ENCODE data around the gene TBC1D5.
"Not testable (repeated sequence)": the region's sequence is repeated elsewhere in the genome, so short reads cannot be mapped to it uniquely, and the experiment has no call there.

TBC1D5 gene

DNA sequence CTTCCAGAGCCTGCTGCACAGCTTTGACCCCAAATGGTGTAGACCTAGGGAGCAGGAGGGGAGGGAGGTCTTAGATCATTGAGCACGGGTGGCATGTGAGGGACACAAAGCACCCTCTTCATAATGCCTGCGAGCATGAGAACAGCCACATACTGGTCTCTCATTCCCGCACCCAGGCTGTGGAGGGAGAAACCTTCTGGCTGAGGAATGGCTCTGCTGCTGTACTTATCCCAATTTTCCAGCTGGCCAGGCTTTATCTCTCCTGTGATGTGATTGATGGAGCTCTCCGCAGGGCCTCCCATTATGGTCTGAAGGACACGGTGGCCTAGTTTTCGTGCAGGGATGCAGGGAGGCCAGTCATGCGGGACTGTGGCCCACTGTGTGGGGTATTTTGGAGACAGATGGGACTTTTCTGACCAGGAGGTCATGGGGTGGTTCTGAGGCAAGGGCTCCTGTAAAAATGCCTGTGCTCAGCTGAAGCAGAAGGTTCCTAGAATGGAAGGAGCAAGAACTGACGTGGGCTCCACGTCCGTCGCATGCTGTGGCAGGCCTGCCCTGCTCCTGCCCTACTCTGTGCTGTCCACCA is 606.2 kb downstream of the TBC1D5 start:
- no peaks in the 10 kb centered on the region for H3K36me3 Mint-ChIP-seq (ENCODE audit: low read depth)
- no peaks in the 10 kb centered on the region for H3K9me3 Mint-ChIP-seq
- DNase-seq = no peak
- H3K4me3 Mint-ChIP-seq = no peak overlapping the region
- H3K27ac Mint-ChIP-seq = no peak overlapping the region
- no peaks in the 10 kb centered on the region for H3K4me1 Mint-ChIP-seq (ENCODE audit: low read depth)
- H3K27me3 Mint-ChIP-seq = no peaks in the 10 kb centered on the region

DNA sequence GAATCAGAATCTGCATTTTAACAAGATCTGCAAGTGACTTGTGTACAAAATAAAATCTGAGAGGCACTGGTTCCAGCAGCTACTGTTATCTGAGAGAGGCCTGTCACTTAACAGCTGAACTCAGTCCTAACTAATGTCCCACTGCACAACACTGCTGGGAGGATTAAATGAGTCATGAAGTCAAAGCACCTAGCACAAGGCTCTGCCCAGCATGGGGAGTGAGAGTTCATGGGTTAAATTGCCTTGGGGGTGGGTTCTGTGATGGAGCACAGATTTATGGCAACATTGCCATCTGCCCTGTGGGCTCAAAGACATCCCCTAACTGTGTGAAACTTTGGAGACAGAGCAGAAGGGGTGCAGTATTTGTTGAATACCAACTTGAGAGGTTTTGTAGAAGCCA is 606.7 kb downstream of the TBC1D5 start:
- Mint-ChIP-seq H3K27ac (no peak overlapping the region), H3K27me3 (no peaks in the 10 kb centered on the region), H3K4me1 (ENCODE audit: low read depth) (no peaks in the 10 kb centered on the region), H3K9me3 (no peaks in the 10 kb centered on the region), H3K36me3 (ENCODE audit: low read depth) (no peaks in the 10 kb centered on the region), H3K4me3 (no peak overlapping the region)
- no peak for DNase-seq

DNA sequence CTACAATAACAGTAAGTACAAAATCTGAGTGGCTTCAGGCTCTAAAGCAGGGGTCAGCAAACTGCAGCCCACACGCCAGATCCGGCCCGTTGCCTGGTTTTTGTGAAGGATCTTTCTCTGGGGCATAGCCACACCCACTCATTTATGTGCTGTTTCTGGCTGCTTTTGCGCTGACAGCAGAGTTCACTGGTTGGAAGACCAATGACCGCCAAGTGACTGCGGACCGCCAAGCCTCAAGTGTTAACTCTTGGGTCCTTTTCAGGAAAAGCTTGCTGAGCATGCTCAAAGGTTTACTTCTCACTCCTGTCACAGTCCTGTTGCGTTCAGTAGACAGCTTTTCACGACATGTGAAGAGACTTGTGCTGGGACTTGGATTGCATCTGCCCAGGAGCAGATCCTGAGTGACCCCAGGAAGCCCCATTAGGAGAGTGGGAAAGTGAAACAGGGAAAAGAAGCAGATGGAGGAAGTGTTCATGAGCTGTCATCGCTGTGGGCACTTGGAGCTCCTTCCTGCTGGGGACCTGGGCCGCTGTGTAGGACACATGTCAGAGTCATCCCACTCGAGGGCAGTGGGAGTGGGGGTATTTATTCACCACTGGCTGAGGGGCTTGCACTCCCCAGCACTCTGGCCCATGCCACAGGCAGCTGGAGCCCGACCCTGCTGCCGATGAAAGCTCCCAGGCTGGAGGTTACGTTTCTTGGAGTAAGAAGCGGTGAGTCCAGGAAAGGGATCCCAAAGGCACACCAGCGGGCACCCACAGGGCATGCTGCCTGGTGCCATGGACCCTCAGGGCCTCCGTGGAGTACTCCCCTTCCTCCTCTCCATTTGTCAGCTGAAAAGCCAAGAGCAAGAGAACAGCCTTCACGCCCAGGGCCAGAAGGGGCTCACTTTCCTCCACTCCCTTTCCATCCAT is 608.5 kb downstream of the TBC1D5 start:
- DNase-seq = no peak
- Mint-ChIP-seq H3K27me3 (no peaks in the 10 kb centered on the region), H3K9me3 (peaks cover 6% of the 10 kb centered on the region), H3K4me1 (ENCODE audit: low read depth) (no peaks in the 10 kb centered on the region), H3K4me3 (no peak overlapping the region), H3K27ac (no peak overlapping the region), H3K36me3 (ENCODE audit: low read depth) (no peaks in the 10 kb centered on the region)

DNA sequence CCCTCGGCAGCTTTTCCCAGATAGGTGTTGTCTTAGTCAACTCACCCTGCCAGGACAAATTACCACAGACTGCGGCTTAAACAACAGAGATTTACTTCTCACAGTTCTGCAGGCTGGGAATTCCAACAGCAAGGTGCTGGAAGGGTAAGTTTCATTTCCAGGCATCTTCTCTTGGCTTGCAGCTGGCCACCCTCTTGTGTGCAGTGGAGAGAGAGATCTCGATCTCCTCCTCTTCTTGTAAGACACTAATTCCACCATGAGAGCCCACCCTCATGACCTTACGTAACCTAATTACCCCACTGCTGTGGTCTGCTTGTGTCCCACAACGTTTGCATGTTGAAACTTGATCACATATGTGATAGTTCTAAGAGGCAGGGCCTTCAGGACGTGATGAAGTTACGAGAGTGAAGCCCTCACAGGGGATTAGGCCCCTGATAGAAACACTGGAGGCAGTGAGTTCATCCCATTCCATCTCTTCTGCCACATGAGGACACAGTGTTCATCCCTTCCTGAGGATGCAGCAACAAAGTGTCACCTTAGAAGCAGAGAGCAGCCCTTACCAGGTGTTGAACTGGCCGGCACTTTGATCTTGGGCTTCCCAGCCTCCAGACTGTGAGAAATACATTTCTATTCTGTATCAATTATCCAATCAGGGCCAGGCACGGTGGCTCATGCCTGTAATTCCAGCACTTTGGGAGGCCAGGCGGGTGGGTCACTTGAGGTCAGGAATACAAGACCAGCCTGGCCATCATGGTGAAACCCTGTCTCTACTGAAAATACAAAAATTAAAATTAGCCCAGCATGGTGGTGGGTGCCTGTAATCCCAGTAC is 609.9 kb downstream of the TBC1D5 start:
- Mint-ChIP-seq H3K4me3 (no peak overlapping the region), H3K27ac (no peak overlapping the region), H3K9me3 (peaks cover 10% of the 10 kb centered on the region), H3K27me3 (no peaks in the 10 kb centered on the region), H3K4me1 (ENCODE audit: low read depth) (no peaks in the 10 kb centered on the region), H3K36me3 (ENCODE audit: low read depth) (no peaks in the 10 kb centered on the region)
- DNase-seq = no peak

DNA sequence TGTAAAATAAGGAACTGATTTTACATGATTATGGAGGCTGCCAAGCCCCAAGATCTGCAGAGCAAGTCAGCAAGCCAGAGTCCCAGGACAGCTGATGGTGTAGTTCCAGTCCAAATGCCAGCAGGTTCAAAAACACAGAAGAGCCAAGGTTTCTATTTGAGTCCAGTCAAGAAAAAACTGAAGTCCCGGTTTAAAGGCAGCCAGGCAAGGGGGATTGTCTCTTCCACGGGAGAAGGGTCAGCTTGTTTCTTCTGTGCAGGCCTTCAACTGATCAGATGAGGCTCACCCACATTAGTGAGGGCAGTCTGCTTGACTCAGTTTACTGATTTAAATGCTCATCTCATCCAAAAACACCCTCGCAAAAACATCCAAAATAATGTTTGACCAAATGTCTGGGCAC is 611.5 kb downstream of the TBC1D5 start:
- peaks cover 13% of the 10 kb centered on the region for H3K9me3 Mint-ChIP-seq
- H3K4me1 Mint-ChIP-seq (ENCODE audit: low read depth) = no peaks in the 10 kb centered on the region
- DNase-seq = no peak
- no peak overlapping the region for H3K27ac Mint-ChIP-seq
- H3K36me3 Mint-ChIP-seq (ENCODE audit: low read depth) = no peaks in the 10 kb centered on the region
- H3K4me3 Mint-ChIP-seq = no peak overlapping the region
- no peaks in the 10 kb centered on the region for H3K27me3 Mint-ChIP-seq

GRCh38 chr3:17129556-17129955 is 612.9 kb downstream of the TBC1D5 start:
- Mint-ChIP-seq H3K4me3 (no peak overlapping the region), H3K27me3 (no peaks in the 10 kb centered on the region), H3K36me3 (ENCODE audit: low read depth) (no peaks in the 10 kb centered on the region), H3K9me3 (peaks cover 13% of the 10 kb centered on the region), H3K4me1 (ENCODE audit: low read depth) (no peaks in the 10 kb centered on the region), H3K27ac (no peak overlapping the region)
- no peak for DNase-seq

GRCh38 chr3:17128671-17129070 is 613.8 kb downstream of the TBC1D5 start:
- not testable (repeated sequence) for DNase-seq; H3K27me3 Mint-ChIP-seq; H3K27ac Mint-ChIP-seq; H3K4me3 Mint-ChIP-seq; H3K36me3 Mint-ChIP-seq (ENCODE audit: low read depth); H3K4me1 Mint-ChIP-seq (ENCODE audit: low read depth)
- peaks cover 13% of the 10 kb centered on the region for H3K9me3 Mint-ChIP-seq

DNA sequence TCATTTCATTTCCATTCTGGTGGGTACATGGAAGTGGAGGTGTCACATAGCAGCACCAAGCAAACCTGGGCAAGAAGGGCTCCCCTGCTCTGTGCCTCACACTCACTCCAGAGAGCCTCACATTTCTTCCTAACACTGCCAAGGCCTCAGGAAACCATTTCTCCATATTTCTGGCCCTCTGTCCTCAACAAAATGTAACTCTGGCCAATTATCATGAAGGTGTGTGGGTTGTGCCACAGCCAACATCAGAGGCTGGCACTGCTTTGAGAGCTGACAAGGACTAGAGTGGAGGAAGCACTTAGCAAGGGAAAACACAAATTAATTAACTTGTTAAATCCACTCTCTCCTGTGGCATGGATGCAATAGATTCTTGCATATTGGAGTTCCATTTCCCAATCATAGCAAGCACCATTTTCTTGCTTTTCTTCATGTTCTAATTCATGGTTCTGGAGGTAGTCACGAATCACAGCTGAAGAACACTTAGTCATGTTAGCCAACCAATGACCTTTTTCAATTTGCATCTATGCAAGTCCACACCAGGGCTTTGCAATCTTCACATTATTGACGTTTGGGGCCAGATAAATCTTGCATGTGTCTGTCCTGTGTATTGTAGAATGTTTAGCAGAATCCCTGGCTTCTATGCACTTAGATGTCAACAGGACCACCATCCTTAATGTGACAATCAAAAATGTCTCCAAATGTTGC is 616.5 kb downstream of the TBC1D5 start:
- DNase-seq = no peak
- H3K4me1 Mint-ChIP-seq (ENCODE audit: low read depth) = no peaks in the 10 kb centered on the region
- H3K27ac Mint-ChIP-seq = no peak overlapping the region
- no peaks in the 10 kb centered on the region for H3K36me3 Mint-ChIP-seq (ENCODE audit: low read depth)
- H3K4me3 Mint-ChIP-seq = no peak overlapping the region
- H3K9me3 Mint-ChIP-seq = peaks cover 18% of the 10 kb centered on the region
- H3K27me3 Mint-ChIP-seq = no peaks in the 10 kb centered on the region

DNA sequence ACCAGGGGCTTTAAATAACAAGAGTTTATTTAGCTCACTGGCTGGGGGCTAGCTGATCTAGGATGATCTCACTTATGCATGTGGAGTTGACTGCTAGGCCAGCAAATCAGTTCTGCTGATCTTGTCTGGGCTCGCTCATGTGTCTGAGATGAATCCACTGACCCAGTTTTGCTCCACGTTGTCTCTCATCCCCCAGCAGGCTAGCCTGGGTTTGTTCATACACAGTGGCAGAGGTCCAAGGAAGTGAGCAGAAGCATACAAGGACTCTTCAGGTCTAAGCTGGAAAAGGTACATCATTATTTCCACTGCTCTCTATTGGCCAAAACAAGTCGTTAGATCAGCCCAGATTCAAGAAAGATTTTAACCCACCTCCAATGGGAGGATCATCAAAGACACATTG is 619.7 kb downstream of the TBC1D5 start:
- no peaks in the 10 kb centered on the region for H3K36me3 Mint-ChIP-seq (ENCODE audit: low read depth)
- H3K4me3 Mint-ChIP-seq = no peak overlapping the region
- DNase-seq = no peak
- H3K27ac Mint-ChIP-seq = no peak overlapping the region
- peaks cover 9% of the 10 kb centered on the region for H3K9me3 Mint-ChIP-seq
- H3K27me3 Mint-ChIP-seq = no peaks in the 10 kb centered on the region
- H3K4me1 Mint-ChIP-seq (ENCODE audit: low read depth) = no peaks in the 10 kb centered on the region

DNA sequence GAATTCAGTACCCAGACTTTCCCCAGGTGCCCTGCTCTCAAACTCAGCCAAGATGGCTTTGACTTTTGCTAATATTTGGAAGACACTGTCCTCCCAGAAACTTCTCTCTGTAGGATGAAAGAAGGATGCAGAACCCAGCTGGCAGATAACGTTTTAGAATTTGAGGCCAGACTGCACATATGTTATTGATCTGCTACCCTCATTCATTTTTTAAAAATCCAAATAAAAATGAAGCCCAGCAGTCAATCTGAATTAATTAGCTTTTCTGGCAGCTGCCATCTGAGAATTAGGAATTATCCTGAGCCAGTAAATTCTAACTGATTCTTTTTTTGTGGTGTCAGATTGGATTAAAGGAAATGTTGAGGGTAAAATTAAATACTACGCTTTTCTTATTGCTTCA is 621.1 kb downstream of the TBC1D5 start:
- DNase-seq = no peak
- Mint-ChIP-seq H3K27me3 (no peaks in the 10 kb centered on the region), H3K4me1 (ENCODE audit: low read depth) (no peaks in the 10 kb centered on the region), H3K36me3 (ENCODE audit: low read depth) (no peaks in the 10 kb centered on the region), H3K4me3 (no peak overlapping the region), H3K27ac (no peak overlapping the region), H3K9me3 (peaks cover 5% of the 10 kb centered on the region)

DNA sequence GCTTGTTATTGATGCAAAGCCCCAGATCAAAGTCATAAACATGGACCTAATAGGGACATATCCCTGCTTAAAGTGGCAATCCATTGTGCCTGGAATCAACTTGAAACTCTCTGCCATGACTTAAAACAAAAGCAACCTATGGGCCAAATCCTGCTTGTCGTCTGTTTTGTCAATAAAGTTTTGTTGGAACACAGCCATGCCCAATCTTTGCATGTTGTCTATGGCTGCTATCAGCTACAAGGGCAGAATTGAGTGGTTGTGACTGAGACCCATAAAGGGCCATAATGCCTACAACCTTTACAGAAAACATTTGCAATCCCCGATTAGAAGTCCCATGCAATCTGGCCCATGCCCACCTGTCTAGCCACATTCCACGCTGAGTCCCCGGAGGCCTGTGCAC is 622.3 kb downstream of the TBC1D5 start:
- Mint-ChIP-seq H3K4me3 (no peak overlapping the region), H3K27me3 (no peaks in the 10 kb centered on the region), H3K27ac (no peak overlapping the region), H3K4me1 (ENCODE audit: low read depth) (no peaks in the 10 kb centered on the region), H3K36me3 (ENCODE audit: low read depth) (no peaks in the 10 kb centered on the region), H3K9me3 (peaks cover 5% of the 10 kb centered on the region)
- no peak for DNase-seq

GRCh38 chr3:17119201-17120072 is 623.0 kb downstream of the TBC1D5 start:
- no peak overlapping the region for H3K27ac Mint-ChIP-seq

DNA sequence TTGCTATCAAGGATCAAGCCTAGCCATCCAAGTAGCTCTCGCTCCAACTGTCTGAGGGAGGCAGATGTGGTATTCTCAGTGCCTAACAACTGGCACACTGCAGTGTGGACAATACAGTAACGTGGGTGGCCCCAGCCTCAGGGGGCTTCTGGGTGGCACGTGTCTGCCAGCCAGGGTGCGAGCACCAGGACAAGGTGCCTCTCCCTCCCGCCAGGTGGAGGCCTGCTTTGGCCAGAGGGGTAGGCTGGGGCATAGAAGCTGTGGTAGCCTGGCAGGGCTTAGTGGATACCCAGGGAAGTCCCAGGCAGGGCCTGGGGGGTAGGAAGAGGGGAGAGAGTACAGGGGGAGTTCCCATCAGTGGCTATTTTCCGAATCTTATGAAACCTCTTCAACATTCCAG is 623.7 kb downstream of the TBC1D5 start:
- no peak overlapping the region for H3K27ac Mint-ChIP-seq
- H3K4me3 Mint-ChIP-seq = no peak overlapping the region
- H3K36me3 Mint-ChIP-seq (ENCODE audit: low read depth) = no peaks in the 10 kb centered on the region
- no peak for DNase-seq
- no peaks in the 10 kb centered on the region for H3K27me3 Mint-ChIP-seq
- no peaks in the 10 kb centered on the region for H3K4me1 Mint-ChIP-seq (ENCODE audit: low read depth)
- H3K9me3 Mint-ChIP-seq = peaks cover 5% of the 10 kb centered on the region

More at GRCh38 chr3:17119201-17120072, 623.0 kb downstream of the TBC1D5 start:
- DNase-seq = no peak
- Mint-ChIP-seq H3K36me3 (ENCODE audit: low read depth) (no peaks in the 10 kb centered on the region), H3K27me3 (no peaks in the 10 kb centered on the region), H3K9me3 (peaks cover 5% of the 10 kb centered on the region), H3K4me1 (ENCODE audit: low read depth) (no peaks in the 10 kb centered on the region), H3K4me3 (no peak overlapping the region)
